Astrocyte of the hippocampus (primary cell): ENCODE measurements around the gene GPR39.

Source experiments
- DNase-seq: peaks from one replicate; pipeline ENCODE4 v3.0.0; 2011; ENCODE audit warnings: low read depth, low spot score

The GPR39 gene

GRCh38 chr2:132638313-132639040, 221.9 kb downstream of the GPR39 start:
- DNase-seq: no peak

GRCh38 chr2:132640116-132640515, 223.5 kb downstream of the GPR39 start:
- DNase-seq: no peak

GRCh38 chr2:132641819-132642218, 225.2 kb downstream of the GPR39 start:
- no peak for DNase-seq

- no peak for DNase-seq
Measured at GRCh38 chr2:132642415-132642814, 225.8 kb downstream of the GPR39 start.

GRCh38 chr2:132645176-132645575, 228.6 kb downstream of the GPR39 start:
- DNase-seq: no peak

- peak; percentile 58 for DNase-seq
Measured at GRCh38 chr2:132645722-132646539, 229.3 kb downstream of the GPR39 start.

GRCh38 chr2:132646540-132647108, 230.0 kb downstream of the GPR39 start:
- peak; percentile 49 for DNase-seq

- peak; percentile 55 for DNase-seq
Measured at GRCh38 chr2:132651115-132652045, 234.8 kb downstream of the GPR39 start.

GRCh38 chr2:132652474-132652873, 235.9 kb downstream of the GPR39 start:
- peak; percentile 92 for DNase-seq

GRCh38 chr2:132654335-132654734, 237.7 kb downstream of the GPR39 start:
- no peak for DNase-seq

GRCh38 chr2:132654968-132655367, 238.4 kb downstream of the GPR39 start:
- DNase-seq: no peak

GRCh38 chr2:132656266-132656975, 239.8 kb downstream of the GPR39 start:
- DNase-seq: peak; percentile 70

GRCh38 chr2:132659331-132659730, 242.7 kb downstream of the GPR39 start:
- no peak for DNase-seq

GRCh38 chr2:132662732-132663131, 246.1 kb downstream of the GPR39 start:
- peak; percentile 35 for DNase-seq

- DNase-seq: peak; percentile 36
Measured at GRCh38 chr2:132664096-132664495, 247.5 kb downstream of the GPR39 start.

GRCh38 chr2:132665401-132666140, 249.0 kb downstream of the GPR39 start:
- DNase-seq: no peak

GRCh38 chr2:132667706-132668105, 251.1 kb downstream of the GPR39 start:
- DNase-seq: peak; percentile 44

GRCh38 chr2:132668189-132668823, 251.7 kb downstream of the GPR39 start:
- peak; percentile 84 for DNase-seq
